ENCODE results near the gene TREX2. TPM values are rescaled to one million over a fixed set of nuclear protein-coding genes. Genes with fewer than 3 reads are reported as not detected.

Gene TREX2
- total and polyA plus RNA-seq, 2 experiments from 2014 or later, result 0.81 to 1.7 TPM

DNA sequence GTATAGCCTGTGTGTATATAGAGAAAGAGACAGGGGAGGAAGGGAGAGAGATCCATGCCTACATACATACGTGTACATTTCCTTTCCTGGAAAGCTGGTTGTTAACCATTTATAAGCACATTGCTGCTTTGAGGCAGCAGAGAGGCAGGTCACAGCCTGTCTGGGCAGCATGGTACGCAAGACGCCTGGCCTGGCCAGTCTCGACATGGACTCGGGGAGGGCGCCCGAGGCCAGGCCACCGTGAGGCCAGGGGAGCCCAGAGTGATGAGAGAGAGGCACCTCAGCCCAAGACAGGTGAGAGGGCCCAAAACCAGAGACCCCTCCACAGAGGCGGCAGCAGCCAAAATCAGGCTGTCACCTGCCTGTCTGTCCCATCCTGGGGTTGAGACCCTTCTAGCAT, 3.9 kb downstream of the TREX2 start:
- peaks cover 3% of the 10 kb centered on the region for H3K27me3 Mint-ChIP-seq (ENCODE audit: insufficient read depth, low read depth, poor library complexity)
- TF ChIP-seq, protein P1, sequence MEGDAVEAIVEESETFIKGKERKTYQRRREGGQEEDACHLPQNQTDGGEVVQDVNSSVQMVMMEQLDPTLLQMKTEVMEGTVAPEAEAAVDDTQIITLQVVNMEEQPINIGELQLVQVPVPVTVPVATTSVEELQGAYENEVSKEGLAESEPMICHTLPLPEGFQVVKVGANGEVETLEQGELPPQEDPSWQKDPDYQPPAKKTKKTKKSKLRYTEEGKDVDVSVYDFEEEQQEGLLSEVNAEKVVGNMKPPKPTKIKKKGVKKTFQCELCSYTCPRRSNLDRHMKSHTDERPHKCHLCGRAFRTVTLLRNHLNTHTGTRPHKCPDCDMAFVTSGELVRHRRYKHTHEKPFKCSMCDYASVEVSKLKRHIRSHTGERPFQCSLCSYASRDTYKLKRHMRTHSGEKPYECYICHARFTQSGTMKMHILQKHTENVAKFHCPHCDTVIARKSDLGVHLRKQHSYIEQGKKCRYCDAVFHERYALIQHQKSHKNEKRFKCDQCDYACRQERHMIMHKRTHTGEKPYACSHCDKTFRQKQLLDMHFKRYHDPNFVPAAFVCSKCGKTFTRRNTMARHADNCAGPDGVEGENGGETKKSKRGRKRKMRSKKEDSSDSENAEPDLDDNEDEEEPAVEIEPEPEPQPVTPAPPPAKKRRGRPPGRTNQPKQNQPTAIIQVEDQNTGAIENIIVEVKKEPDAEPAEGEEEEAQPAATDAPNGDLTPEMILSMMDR (conservative IDR thresholded peaks at IDR 0.05; ENCODE audit: low read depth in 2 of 2), result no peak
- TF ChIP-seq STAT1 (IDR thresholded peaks at IDR 0.05; ENCODE audit: unreplicated experiment) (no peak), POLR2AphosphoS5 (IDR thresholded peaks at IDR 0.05; ENCODE audit: low read depth) (no peak), ZNF114 (CRISPR knock-in tag; IDR thresholded peaks at IDR 0.05) (no peak), EZH2phosphoT487 (IDR thresholded peaks at IDR 0.05; ENCODE audit: unreplicated experiment) (no peak), CREB1 (CRISPR knock-in tag; IDR thresholded peaks at IDR 0.05; ENCODE audit: low read depth) (no peak), EZH2 (IDR thresholded peaks at IDR 0.05; ENCODE audit: low read depth, unreplicated experiment) (no peak), ZNF331 (CRISPR knock-in tag; IDR thresholded peaks at IDR 0.05; ENCODE audit: low read depth) (no peak), NANOG (IDR thresholded peaks at IDR 0.05; ENCODE audit: borderline replicate concordance) (no peak), JUNB (IDR thresholded peaks at IDR 0.05; ENCODE audit: unreplicated experiment) (no peak)
- TF ChIP-seq, protein P2, sequence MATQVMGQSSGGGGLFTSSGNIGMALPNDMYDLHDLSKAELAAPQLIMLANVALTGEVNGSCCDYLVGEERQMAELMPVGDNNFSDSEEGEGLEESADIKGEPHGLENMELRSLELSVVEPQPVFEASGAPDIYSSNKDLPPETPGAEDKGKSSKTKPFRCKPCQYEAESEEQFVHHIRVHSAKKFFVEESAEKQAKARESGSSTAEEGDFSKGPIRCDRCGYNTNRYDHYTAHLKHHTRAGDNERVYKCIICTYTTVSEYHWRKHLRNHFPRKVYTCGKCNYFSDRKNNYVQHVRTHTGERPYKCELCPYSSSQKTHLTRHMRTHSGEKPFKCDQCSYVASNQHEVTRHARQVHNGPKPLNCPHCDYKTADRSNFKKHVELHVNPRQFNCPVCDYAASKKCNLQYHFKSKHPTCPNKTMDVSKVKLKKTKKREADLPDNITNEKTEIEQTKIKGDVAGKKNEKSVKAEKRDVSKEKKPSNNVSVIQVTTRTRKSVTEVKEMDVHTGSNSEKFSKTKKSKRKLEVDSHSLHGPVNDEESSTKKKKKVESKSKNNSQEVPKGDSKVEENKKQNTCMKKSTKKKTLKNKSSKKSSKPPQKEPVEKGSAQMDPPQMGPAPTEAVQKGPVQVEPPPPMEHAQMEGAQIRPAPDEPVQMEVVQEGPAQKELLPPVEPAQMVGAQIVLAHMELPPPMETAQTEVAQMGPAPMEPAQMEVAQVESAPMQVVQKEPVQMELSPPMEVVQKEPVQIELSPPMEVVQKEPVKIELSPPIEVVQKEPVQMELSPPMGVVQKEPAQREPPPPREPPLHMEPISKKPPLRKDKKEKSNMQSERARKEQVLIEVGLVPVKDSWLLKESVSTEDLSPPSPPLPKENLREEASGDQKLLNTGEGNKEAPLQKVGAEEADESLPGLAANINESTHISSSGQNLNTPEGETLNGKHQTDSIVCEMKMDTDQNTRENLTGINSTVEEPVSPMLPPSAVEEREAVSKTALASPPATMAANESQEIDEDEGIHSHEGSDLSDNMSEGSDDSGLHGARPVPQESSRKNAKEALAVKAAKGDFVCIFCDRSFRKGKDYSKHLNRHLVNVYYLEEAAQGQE (IDR thresholded peaks at IDR 0.05; ENCODE audit: unreplicated experiment), result no peak
- TF ChIP-seq, protein P3, sequence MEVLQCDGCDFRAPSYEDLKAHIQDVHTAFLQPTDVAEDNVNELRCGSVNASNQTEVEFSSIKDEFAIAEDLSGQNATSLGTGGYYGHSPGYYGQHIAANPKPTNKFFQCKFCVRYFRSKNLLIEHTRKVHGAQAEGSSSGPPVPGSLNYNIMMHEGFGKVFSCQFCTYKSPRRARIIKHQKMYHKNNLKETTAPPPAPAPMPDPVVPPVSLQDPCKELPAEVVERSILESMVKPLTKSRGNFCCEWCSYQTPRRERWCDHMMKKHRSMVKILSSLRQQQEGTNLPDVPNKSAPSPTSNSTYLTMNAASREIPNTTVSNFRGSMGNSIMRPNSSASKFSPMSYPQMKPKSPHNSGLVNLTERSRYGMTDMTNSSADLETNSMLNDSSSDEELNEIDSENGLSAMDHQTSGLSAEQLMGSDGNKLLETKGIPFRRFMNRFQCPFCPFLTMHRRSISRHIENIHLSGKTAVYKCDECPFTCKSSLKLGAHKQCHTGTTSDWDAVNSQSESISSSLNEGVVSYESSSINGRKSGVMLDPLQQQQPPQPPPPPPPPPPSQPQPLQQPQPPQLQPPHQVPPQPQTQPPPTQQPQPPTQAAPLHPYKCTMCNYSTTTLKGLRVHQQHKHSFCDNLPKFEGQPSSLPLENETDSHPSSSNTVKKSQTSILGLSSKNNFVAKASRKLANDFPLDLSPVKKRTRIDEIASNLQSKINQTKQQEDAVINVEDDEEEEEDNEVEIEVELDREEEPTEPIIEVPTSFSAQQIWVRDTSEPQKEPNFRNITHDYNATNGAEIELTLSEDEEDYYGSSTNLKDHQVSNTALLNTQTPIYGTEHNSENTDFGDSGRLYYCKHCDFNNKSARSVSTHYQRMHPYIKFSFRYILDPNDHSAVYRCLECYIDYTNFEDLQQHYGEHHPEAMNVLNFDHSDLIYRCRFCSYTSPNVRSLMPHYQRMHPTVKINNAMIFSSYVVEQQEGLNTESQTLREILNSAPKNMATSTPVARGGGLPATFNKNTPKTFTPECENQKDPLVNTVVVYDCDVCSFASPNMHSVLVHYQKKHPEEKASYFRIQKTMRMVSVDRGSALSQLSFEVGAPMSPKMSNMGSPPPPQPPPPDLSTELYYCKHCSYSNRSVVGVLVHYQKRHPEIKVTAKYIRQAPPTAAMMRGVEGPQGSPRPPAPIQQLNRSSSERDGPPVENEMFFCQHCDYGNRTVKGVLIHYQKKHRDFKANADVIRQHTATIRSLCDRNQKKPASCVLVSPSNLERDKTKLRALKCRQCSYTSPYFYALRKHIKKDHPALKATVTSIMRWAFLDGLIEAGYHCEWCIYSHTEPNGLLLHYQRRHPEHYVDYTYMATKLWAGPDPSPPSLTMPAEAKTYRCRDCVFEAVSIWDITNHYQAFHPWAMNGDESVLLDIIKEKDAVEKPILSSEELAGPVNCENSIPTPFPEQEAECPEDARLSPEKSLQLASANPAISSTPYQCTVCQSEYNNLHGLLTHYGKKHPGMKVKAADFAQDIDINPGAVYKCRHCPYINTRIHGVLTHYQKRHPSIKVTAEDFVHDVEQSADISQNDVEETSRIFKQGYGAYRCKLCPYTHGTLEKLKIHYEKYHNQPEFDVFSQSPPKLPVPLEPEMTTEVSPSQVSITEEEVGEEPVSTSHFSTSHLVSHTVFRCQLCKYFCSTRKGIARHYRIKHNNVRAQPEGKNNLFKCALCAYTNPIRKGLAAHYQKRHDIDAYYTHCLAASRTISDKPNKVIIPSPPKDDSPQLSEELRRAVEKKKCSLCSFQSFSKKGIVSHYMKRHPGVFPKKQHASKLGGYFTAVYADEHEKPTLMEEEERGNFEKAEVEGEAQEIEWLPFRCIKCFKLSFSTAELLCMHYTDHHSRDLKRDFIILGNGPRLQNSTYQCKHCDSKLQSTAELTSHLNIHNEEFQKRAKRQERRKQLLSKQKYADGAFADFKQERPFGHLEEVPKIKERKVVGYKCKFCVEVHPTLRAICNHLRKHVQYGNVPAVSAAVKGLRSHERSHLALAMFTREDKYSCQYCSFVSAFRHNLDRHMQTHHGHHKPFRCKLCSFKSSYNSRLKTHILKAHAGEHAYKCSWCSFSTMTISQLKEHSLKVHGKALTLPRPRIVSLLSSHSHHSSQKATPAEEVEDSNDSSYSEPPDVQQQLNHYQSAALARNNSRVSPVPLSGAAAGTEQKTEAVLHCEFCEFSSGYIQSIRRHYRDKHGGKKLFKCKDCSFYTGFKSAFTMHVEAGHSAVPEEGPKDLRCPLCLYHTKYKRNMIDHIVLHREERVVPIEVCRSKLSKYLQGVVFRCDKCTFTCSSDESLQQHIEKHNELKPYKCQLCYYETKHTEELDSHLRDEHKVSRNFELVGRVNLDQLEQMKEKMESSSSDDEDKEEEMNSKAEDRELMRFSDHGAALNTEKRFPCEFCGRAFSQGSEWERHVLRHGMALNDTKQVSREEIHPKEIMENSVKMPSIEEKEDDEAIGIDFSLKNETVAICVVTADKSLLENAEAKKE (CRISPR knock-in tag; IDR thresholded peaks at IDR 0.05), result no peak
- TF ChIP-seq, protein P4, sequence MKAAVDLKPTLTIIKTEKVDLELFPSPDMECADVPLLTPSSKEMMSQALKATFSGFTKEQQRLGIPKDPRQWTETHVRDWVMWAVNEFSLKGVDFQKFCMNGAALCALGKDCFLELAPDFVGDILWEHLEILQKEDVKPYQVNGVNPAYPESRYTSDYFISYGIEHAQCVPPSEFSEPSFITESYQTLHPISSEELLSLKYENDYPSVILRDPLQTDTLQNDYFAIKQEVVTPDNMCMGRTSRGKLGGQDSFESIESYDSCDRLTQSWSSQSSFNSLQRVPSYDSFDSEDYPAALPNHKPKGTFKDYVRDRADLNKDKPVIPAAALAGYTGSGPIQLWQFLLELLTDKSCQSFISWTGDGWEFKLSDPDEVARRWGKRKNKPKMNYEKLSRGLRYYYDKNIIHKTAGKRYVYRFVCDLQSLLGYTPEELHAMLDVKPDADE (IDR thresholded peaks at IDR 0.05), result no peak
- Histone ChIP-seq H3K79me2 (replicated peaks; ENCODE audit: insufficient read depth) (no peaks in the 10 kb centered on the region), H3K4me1 (ENCODE audit: insufficient read depth) (no peaks in the 10 kb centered on the region), H3K36me3 (ENCODE audit: insufficient read depth) (no peaks in the 10 kb centered on the region), H3K4me2 (no peak overlapping the region), H3K27ac (ENCODE audit: low read depth) (no peak overlapping the region), H2AFZ (no peak overlapping the region), H3K27me3 (ENCODE audit: insufficient read depth) (no peaks in the 10 kb centered on the region), H3K9me2 (ENCODE audit: insufficient read depth) (no peaks in the 10 kb centered on the region), H3F3A (replicated peaks; ENCODE audit: low read depth) (no peaks in the 10 kb centered on the region), H3K4me3 (no peak overlapping the region), H4K20me1 (replicated peaks; ENCODE audit: insufficient read depth) (no peaks in the 10 kb centered on the region)
- no peak for DNase-seq (ENCODE audit: low spot score)
- no peak overlapping the region for H3K27ac Mint-ChIP-seq
- no peaks in the 10 kb centered on the region for H3K36me3 Mint-ChIP-seq (ENCODE audit: low read depth)
- ATAC-seq, result no peak
- H3K4me3 Mint-ChIP-seq, result no peak overlapping the region
- no peaks in the 10 kb centered on the region for H3K9me3 Mint-ChIP-seq
- H3K4me1 Mint-ChIP-seq, result no peaks in the 10 kb centered on the region

All from GM23338 (cell line).